Hematopoietic multipotent progenitor cell treated with erythropoietin and hydrocortisone succinate and interleukin-3 and kit ligand, for 15 days (in vitro differentiated cells): Measurements from ENCODE around the gene CNOT8.
A peak's percentile ranks its signal among the peaks of the same experiment; 100 is the strongest.
"Not testable (repeated sequence)": the region's sequence is repeated elsewhere in the genome, so short reads cannot be mapped to it uniquely, and the experiment has no call there.

ENCODE experiments used
- DNase-seq: peaks from one replicate; pipeline ENCODE4 v3.0.0-alpha.2; 2015; ENCODE audit warnings: low spot score

Gene CNOT8

DNA sequence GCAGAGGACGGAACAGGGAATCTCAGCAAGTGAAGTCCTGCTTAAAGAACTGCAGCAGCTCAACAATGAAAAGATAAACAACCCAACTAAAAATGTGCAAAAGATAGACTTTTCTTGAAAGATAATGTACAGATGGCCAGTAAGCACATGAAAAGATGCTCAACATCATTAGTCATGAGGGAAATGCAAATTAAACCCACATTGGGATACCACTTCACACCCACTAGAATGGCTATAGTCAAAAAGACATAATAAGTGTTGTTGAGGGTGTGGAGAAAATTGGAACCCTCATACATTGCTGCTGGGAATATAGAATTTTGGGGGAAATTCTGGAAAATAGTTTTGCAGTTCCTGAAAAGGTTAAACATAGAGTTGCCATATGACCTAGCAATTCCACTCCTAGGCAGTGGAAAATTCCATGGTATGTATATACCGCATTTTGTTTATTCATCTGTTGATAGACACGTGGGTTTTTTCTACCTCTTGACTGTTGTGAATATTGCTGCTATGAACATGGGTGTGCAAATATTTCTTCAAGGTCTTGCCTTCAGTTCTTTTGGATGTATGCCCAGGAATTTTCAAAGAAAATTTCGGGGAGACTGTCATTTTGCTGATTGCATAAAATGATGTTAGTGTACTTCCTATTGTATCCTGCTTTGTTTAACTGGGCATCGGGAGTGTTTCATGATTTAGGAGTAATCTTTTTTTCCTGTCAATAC is 7.2 kb downstream of the CNOT8 start:
- DNase-seq: no peak

DNA sequence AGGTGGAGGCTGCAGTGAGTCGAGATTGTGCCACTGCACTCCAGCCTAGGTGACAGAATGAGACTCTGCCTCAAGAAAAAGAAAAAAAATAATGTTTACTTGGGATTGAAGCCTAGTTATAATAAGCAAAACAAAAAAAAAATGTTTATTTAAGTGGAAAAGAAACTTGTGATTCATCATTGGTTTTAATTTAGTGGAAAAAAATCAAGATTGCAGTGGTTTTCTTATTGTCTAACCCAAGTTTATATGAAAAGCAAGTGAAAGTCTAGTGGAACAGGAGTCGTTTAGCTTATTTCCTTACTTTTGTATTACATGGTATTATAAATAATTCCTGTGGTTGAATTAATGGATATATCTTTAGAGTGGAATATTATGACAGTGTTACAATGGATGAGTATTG is 8.4 kb downstream of the CNOT8 start:
- DNase-seq: no peak

DNA sequence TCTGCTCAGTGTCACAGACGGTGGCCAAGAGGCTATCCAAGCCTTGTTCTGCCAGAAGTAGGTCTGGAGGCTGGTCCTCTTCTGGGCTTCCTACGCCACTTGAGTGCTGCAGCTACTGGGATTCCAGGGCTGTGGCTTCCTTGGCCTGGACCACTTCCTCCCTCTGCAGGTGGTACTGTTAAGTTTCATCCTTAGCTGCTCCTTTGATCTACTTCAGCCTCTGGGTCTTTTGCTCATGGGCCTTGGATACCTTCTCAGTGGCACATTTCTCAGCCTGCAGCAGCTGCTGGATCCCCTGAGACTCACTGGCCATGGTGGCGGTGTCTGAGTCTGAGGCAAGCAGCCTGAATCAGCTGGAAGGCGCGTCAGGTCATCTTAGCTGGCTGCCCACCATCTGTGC is 10.3 kb downstream of the CNOT8 start:
- DNase-seq: peak; percentile 55

GRCh38 chr5:154871734-154872133 is 13.3 kb downstream of the CNOT8 start:
- DNase-seq: no peak

GRCh38 chr5:154873791-154874331 is 15.4 kb downstream of the CNOT8 start:
- DNase-seq: no peak

DNA sequence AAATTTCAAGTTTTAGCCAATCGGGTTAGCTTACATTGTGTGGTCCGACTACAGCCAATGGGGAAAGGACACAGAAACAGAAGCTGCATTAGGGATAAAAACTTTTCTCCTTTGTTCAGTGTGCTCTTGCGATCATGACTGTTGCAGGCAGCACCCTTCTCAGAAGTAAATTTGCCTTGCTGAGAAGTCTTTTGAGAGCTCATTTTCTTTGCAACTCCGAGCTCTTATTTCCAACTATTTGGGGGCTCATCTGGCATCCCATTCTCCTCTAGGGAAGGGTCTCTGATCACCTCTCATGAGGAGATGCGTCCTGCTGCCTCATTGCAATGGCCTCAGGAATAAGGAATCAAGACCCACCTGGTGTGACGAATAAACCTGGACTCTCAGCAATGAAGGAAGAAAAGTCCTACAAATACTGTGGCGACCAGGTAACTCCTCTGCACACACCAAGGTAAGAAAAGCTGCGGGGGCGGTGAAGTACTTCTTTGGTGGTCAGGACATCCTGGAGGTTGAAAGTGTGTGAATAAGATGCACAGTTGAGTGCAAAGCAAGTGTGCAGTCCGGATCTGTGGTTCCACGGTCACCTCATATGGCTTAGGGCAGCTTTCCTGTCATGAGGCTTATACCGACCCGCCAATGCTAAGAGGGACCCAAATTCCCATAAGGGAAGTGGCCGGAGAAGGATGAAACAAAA is 20.4 kb downstream of the CNOT8 start:
- no peak for DNase-seq

- DNase-seq: no peak
These were observed 23.6 kb downstream of the CNOT8 start for GRCh38 chr5:154881986-154882385.

DNA sequence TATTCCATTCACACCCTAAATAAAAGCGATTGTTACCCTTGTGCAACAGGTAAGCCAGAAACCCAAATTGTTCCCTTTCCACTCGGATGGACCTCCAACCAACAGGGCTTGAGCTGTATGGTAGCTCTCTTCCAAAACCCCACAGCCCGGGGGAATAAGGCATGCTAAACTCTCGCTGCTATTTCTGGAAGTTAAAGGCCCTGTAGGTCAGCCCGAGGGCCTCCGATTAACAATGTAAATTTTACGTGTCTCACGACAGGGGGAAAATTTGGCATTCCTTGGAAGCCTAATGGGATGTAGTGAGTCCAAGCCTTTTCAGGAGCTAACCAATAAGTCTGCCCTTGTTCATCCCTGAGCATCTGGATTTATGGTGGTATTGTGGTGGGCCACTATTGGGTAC is 26.0 kb downstream of the CNOT8 start:
- no peak for DNase-seq

DNA sequence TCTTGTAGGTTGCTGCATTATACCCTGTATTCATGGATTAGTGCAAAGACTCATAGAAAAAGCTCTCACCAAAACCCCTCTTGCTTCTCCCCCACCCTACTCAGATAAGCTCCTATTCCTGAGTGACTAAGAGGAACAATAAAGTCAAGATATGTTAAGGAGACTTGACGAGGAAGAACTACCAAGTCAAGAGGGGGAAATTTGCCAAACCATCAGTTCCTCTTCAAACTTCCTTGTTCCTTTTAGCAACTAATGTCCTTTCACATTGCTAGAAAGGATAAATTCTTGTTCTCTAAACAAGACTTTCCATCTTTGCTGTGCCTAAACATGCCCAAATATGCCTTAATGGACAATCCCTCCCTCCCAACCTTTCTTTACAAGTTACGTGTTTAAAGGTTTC is 27.0 kb downstream of the CNOT8 start:
- no peak for DNase-seq

DNA sequence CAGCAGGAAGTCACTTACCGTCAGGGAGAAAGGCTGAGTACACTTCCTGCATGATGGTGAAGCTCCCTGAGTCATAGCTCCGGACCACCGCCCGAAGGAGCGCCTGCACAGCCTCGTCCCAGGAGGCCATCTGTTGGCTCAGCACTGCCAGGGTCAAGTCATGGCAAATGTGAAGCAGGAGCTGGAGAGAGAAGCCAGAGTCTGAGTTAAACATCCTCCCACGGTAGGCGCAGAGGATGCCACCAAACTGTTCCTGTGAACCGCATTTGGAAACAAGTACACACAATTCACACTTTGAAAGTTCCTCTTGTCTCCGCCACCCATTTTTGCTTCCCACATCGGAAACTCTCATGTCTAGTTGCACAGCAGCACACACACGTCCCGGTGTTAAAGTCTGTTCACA is 33.9 kb downstream of the CNOT8 start:
- DNase-seq: no peak

DNA sequence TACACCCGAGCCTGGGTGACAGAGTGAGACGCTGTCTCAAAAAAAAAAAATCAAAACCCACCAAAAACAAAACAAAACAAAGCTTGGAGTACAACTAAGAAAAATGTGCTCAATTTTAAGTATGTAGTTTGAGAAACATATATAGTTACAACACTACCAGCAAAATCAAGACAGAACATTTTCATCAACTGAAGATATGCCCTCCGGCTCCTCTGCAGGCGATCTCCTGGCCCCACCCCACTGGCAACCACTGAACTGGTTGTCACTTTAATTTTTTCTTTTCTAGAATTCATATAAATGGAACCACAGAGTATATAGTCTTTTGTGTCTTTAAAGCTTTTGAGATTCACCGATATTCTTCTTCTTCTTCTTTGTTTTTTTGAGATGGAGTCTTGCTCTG is 35.0 kb downstream of the CNOT8 start:
- DNase-seq: no peak

- DNase-seq: no peak
These were observed 37.5 kb downstream of the CNOT8 start for GRCh38 chr5:154895606-154896561.

DNA sequence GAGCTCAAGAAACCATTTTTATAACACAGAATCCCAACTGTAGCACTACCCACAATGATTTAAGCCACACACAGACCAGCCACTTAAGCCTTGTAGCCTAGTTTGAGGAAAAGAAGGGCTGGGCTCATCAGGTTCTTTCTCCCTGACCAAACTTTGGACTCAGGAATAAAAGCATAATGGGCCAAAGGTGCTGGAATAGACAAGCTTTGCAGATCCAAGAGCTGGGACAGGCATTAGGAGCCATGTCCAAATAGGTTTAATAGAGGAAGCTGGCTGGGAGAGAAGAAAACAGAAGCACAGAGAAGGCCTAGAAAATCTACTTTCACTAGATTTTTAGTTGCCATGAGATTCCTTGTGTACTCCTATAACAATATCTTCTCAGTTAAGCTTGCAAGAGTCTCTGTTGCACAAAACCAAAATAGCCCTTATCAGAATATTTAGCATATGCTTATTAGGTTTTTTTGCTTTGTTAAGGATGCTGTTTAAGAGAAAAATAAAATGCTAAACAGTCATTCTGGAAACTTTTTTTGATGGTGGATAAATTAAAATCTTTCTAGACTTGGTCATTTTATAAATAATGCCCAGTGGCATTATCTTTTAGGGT is 38.2 kb downstream of the CNOT8 start:
- DNase-seq: no peak

DNA sequence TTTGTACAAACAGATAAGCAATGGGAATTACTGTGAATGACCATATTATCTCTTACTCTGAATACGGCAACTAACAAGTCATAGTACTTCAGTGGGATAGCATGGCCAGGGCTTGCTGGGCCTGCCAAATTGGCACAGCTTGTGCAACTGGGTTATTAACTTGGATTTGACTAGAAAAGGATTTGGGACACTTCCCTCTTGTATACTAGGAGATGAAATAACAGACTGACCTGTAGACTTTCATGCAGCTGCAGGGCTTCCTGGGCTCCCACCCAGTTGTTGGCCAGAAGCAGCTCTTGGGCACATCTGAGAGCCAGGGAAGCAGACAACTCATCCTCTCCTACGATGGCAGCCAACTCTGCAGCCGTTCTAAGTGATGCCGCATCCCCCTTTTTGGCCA is 39.8 kb downstream of the CNOT8 start:
- DNase-seq: no peak

GRCh38 chr5:154899151-154899816 is 40.9 kb downstream of the CNOT8 start:
- no peak for DNase-seq

GRCh38 chr5:154900066-154900465 is 41.6 kb downstream of the CNOT8 start:
- no peak for DNase-seq

- no peak for DNase-seq
These were observed 42.8 kb downstream of the CNOT8 start for GRCh38 chr5:154901276-154901675.

DNA sequence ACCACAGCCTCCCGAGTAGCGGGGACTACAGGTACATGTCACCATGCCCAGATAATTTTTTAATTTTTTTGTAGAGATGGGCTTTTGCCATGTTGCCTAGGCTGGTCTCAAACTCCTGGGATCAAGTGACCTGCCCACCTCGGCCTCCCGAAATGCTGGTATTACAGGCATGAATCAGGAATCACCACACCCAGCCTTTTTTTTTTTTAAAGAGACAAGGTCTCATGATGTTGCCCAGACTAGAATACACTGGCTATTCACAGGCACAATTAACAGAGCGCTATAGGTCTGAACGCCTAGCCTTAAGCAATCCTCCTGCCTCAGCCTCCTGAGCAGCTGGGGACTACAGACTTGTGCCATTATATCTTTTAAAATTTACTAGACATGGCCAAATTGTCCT is 43.5 kb downstream of the CNOT8 start:
- no peak for DNase-seq

GRCh38 chr5:154905601-154906000 is 47.2 kb downstream of the CNOT8 start:
- not testable (repeated sequence) for DNase-seq

- no peak for DNase-seq
These were observed 58.4 kb downstream of the CNOT8 start for GRCh38 chr5:154916874-154917273.

DNA sequence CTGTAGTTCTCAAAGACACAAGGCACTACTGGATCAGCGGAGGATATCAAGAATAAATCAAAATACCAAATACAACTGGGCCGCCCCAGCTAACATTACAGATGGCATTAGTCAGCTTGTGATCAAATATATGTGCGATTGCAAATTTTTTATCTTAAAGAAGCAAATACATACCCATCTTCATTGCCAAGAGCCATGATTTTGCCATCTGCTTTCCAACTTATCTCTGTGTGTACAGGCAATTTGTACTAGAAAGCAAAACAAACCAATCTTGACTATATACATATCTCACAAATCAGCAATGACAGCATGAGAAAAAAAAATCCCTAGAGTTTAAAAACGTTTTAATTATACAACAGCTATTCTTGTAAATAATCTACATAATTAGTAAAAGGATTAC is 59.3 kb downstream of the CNOT8 start:
- peak; percentile 38 for DNase-seq
